Measurements from ENCODE around the gene NRIP1.
"Not testable (repeated sequence)": the region's sequence is repeated elsewhere in the genome, so short reads cannot be mapped to it uniquely, and the experiment has no call there.

Gene NRIP1

GRCh38 chr21:15050568-15051377 lies 14.0 kb downstream of the NRIP1 start:
- H3K27ac ChIP-seq, result no peak overlapping the region

GRCh38 chr21:15045017-15045416 lies 19.8 kb downstream of the NRIP1 start:
- DNase-seq (ENCODE audit: low read depth, low spot score), result no peak
- H3K27ac ChIP-seq, result no peak overlapping the region

More at GRCh38 chr21:15050568-15051377, 14.0 kb downstream of the NRIP1 start:
- DNase-seq (ENCODE audit: low read depth, low spot score), result no peak

- H3K27ac ChIP-seq, result no peak overlapping the region
- no peak for DNase-seq (ENCODE audit: low read depth, low spot score)
Measured at GRCh38 chr21:15042531-15042930, 22.3 kb downstream of the NRIP1 start.

- no peak overlapping the region for H3K27ac ChIP-seq
- no peak for DNase-seq (ENCODE audit: low read depth, low spot score)
Measured at GRCh38 chr21:15039607-15040299, 25.0 kb downstream of the NRIP1 start.

GRCh38 chr21:15037900-15038293 lies 26.9 kb downstream of the NRIP1 start:
- no peak for DNase-seq (ENCODE audit: low read depth, low spot score)
- no peak overlapping the region for H3K27ac ChIP-seq

- DNase-seq (ENCODE audit: low read depth, low spot score), result no peak
- no peak overlapping the region for H3K27ac ChIP-seq
Measured at GRCh38 chr21:15037095-15037899, 27.5 kb downstream of the NRIP1 start.

GRCh38 chr21:15036189-15036588 lies 28.6 kb downstream of the NRIP1 start:
- no peak for DNase-seq (ENCODE audit: low read depth, low spot score)
- no peak overlapping the region for H3K27ac ChIP-seq

- no peak overlapping the region for H3K27ac ChIP-seq
- DNase-seq (ENCODE audit: low read depth, low spot score), result no peak
Measured at GRCh38 chr21:15034126-15034853, 30.5 kb downstream of the NRIP1 start.

GRCh38 chr21:15031790-15032357 lies 32.9 kb downstream of the NRIP1 start:
- DNase-seq (ENCODE audit: low read depth, low spot score), result no peak
- H3K27ac ChIP-seq, result no peak overlapping the region

- DNase-seq (ENCODE audit: low read depth, low spot score); H3K27ac ChIP-seq: not testable (repeated sequence)
Measured at GRCh38 chr21:15031362-15031761, 33.4 kb downstream of the NRIP1 start.

- not testable (repeated sequence) for H3K27ac ChIP-seq; DNase-seq (ENCODE audit: low read depth, low spot score)
Measured at GRCh38 chr21:15030861-15031260, 33.9 kb downstream of the NRIP1 start.

- no peak overlapping the region for H3K27ac ChIP-seq
- no peak for DNase-seq (ENCODE audit: low read depth, low spot score)
Measured at GRCh38 chr21:15029077-15029476, 35.7 kb downstream of the NRIP1 start.

- no peak for DNase-seq (ENCODE audit: low read depth, low spot score)
- H3K27ac ChIP-seq, result no peak overlapping the region
Measured at GRCh38 chr21:15028186-15028585, 36.6 kb downstream of the NRIP1 start.

- H3K27ac ChIP-seq, result no peak overlapping the region
- no peak for DNase-seq (ENCODE audit: low read depth, low spot score)
Measured at GRCh38 chr21:15027056-15027455, 37.7 kb downstream of the NRIP1 start.

GRCh38 chr21:15026370-15026769 lies 38.4 kb downstream of the NRIP1 start:
- H3K27ac ChIP-seq, result no peak overlapping the region
- no peak for DNase-seq (ENCODE audit: low read depth, low spot score)

- H3K27ac ChIP-seq, result no peak overlapping the region
- DNase-seq (ENCODE audit: low read depth, low spot score), result no peak
Measured at GRCh38 chr21:15023776-15024175, 41.0 kb downstream of the NRIP1 start.

GRCh38 chr21:15022608-15023261 lies 42.1 kb downstream of the NRIP1 start:
- H3K27ac ChIP-seq, result no peak overlapping the region
- no peak for DNase-seq (ENCODE audit: low read depth, low spot score)

GRCh38 chr21:15020797-15021196 lies 44.0 kb downstream of the NRIP1 start:
- no peak for DNase-seq (ENCODE audit: low read depth, low spot score)
- H3K27ac ChIP-seq, result no peak overlapping the region

GRCh38 chr21:15018382-15018781 lies 46.4 kb downstream of the NRIP1 start:
- peak overlapping the region; percentile 85 for H3K27ac ChIP-seq
- DNase-seq (ENCODE audit: low read depth, low spot score), result no peak
